Neural crest cell (in vitro differentiated cells): ENCODE results near the gene ZNF217. TPM values are rescaled to one million over a fixed set of nuclear protein-coding genes. Genes with fewer than 3 reads are reported as not detected.
"Not testable (repeated sequence)": the region's sequence is repeated elsewhere in the genome, so short reads cannot be mapped to it uniquely, and the experiment has no call there.

ENCODE experiments used
- DNase-seq: peaks from one replicate; pipeline ENCODE4 v3.0.0; 2021; ENCODE audit warnings: low read depth, mixed read lengths, low spot score
- H3K27ac Mint-ChIP-seq: one replicate; pipeline ENCODE4 v1.8.0; 2021; ENCODE audit warnings: mild to moderate bottlenecking, mixed read lengths; ENCODE audit not compliant: unreplicated experiment
- H3K27me3 Mint-ChIP-seq: 2 replicates; pipeline ENCODE4 v1.8.0; 2021; ENCODE audit warnings: low read depth, mild to moderate bottlenecking, mixed read lengths
- H3K36me3 Mint-ChIP-seq: 2 replicates; pipeline ENCODE4 v1.8.0; 2021; ENCODE audit warnings: low read depth, mild to moderate bottlenecking, mixed read lengths
- H3K4me1 Mint-ChIP-seq: 2 replicates; pipeline ENCODE4 v1.8.0; 2021; ENCODE audit warnings: mixed read lengths
- H3K4me3 Mint-ChIP-seq: one replicate; pipeline ENCODE4 v1.8.0; 2021; ENCODE audit warnings: mild to moderate bottlenecking, mixed read lengths
- H3K9me3 Mint-ChIP-seq: 2 replicates; pipeline ENCODE4 v1.8.0; 2021; ENCODE audit warnings: mixed read lengths
- CTCF ChIP-seq: fragments of 200-600 bp; sonication (generic); conservative IDR thresholded peaks from 2 replicates; pipeline ENCODE4 v1.5.0; 2021; ENCODE audit warnings: antibody characterized with exemption, mild to moderate bottlenecking
- total RNA-seq: library from RNA; stranded (reverse); gene quantifications from 2 replicates; pipeline ENCODE4 v1.2.1, GENCODE V29; 2021

Gene ZNF217
- total RNA-seq, 1 donor from 2014 or later: 35.5 TPM

- no peak for DNase-seq
- H3K4me3 Mint-ChIP-seq: peak overlapping the region; percentile 98
- no peaks in the 10 kb centered on the region for H3K27me3 Mint-ChIP-seq
- no peaks in the 10 kb centered on the region for H3K36me3 Mint-ChIP-seq
- no peak for TF ChIP-seq CTCF
- H3K9me3 Mint-ChIP-seq: no peaks in the 10 kb centered on the region
- H3K27ac Mint-ChIP-seq: no peak overlapping the region
- H3K4me1 Mint-ChIP-seq: peaks cover 68% of the 10 kb centered on the region
These were observed 610 bp downstream of the ZNF217 start for GRCh38 chr20:53592992-53593465.

- Mint-ChIP-seq H3K27ac (peak overlapping the region; percentile 95), H3K4me1 (peaks cover 64% of the 10 kb centered on the region), H3K4me3 (peak overlapping the region; percentile 98)
- DNase-seq: peak; percentile 30
- not testable (repeated sequence) for H3K36me3 Mint-ChIP-seq, H3K27me3 Mint-ChIP-seq, H3K9me3 Mint-ChIP-seq
These were observed 1.1 kb downstream of the ZNF217 start for GRCh38 chr20:53592454-53592991.

- Mint-ChIP-seq H3K27ac (peak overlapping the region; percentile 95), H3K4me1 (peaks cover 60% of the 10 kb centered on the region), H3K4me3 (peak overlapping the region; percentile 98)
- H3K9me3 Mint-ChIP-seq, H3K36me3 Mint-ChIP-seq, DNase-seq, H3K27me3 Mint-ChIP-seq: not testable (repeated sequence)
These were observed 1.6 kb downstream of the ZNF217 start for GRCh38 chr20:53591941-53592441.

- DNase-seq, H3K9me3 Mint-ChIP-seq, H3K36me3 Mint-ChIP-seq, H3K27me3 Mint-ChIP-seq: not testable (repeated sequence)
- peak overlapping the region; percentile 11 for H3K27ac Mint-ChIP-seq
- H3K4me3 Mint-ChIP-seq: peak overlapping the region; percentile 98
- peaks cover 59% of the 10 kb centered on the region for H3K4me1 Mint-ChIP-seq
These were observed 2.4 kb downstream of the ZNF217 start for GRCh38 chr20:53591206-53591741.

GRCh38 chr20:53590608-53591007 lies 3.0 kb downstream of the ZNF217 start:
- DNase-seq, H3K9me3 Mint-ChIP-seq, H3K36me3 Mint-ChIP-seq, H3K27me3 Mint-ChIP-seq: not testable (repeated sequence)
- H3K27ac Mint-ChIP-seq: peak overlapping the region; percentile 87
- peak overlapping the region; percentile 98 for H3K4me3 Mint-ChIP-seq
- peaks cover 59% of the 10 kb centered on the region for H3K4me1 Mint-ChIP-seq

GRCh38 chr20:53590122-53590521 lies 3.5 kb downstream of the ZNF217 start:
- H3K4me1 Mint-ChIP-seq: peaks cover 61% of the 10 kb centered on the region
- H3K36me3 Mint-ChIP-seq, H3K27me3 Mint-ChIP-seq, H3K9me3 Mint-ChIP-seq, DNase-seq: not testable (repeated sequence)
- H3K27ac Mint-ChIP-seq: peak overlapping the region; percentile 93
- H3K4me3 Mint-ChIP-seq: peak overlapping the region; percentile 98

- H3K36me3 Mint-ChIP-seq, H3K9me3 Mint-ChIP-seq, DNase-seq, H3K27me3 Mint-ChIP-seq: not testable (repeated sequence)
- peak overlapping the region; percentile 46 for H3K27ac Mint-ChIP-seq
- peaks cover 61% of the 10 kb centered on the region for H3K4me1 Mint-ChIP-seq
- peak overlapping the region; percentile 98 for H3K4me3 Mint-ChIP-seq
These were observed 4.1 kb downstream of the ZNF217 start for GRCh38 chr20:53589321-53590065.

GRCh38 chr20:53587157-53587703 lies 6.4 kb downstream of the ZNF217 start:
- peaks cover 82% of the 10 kb centered on the region for H3K4me1 Mint-ChIP-seq
- not testable (repeated sequence) for H3K27ac Mint-ChIP-seq, DNase-seq

More at GRCh38 chr20:53587157-53587703, 6.4 kb downstream of the ZNF217 start:
- H3K36me3 Mint-ChIP-seq, H3K9me3 Mint-ChIP-seq, H3K4me3 Mint-ChIP-seq, H3K27me3 Mint-ChIP-seq: not testable (repeated sequence)
